Tibial nerve (tissue), 4 donors: Measurements from ENCODE around the gene NUBP2. TPM values are rescaled to one million over a fixed set of nuclear protein-coding genes. Genes with fewer than 3 reads are reported as not detected.

Experiments
- DNase-seq, 2 donors: peaks; one replicate each; pipeline ENCODE4 v3.0.0-alpha.2; 2019; ENCODE audit warnings: low spot score in 2 of 2
- H3K27ac ChIP-seq, 4 donors: fragments of 200-600 bp; sonication (generic) in 3 of 4; one replicate each; pipeline ENCODE4 v1.5.1; 2017 to 2019; ENCODE audit warnings: mild to moderate bottlenecking in 1 of 4
- H3K27me3 ChIP-seq, 2 donors: fragments of 200-600 bp; sonication (generic) in 1 of 2; one replicate each; pipeline versions ENCODE4 v1.5.1 to v1.6.0; 2017 to 2019
- H3K36me3 ChIP-seq, 3 donors: fragments of 200-600 bp; sonication (generic); one replicate each; pipeline ENCODE4 v1.5.1; 2018 to 2019
- H3K4me1 ChIP-seq, 4 donors: fragments of 200-600 bp; sonication (generic) in 3 of 4; one replicate each; pipeline ENCODE4 v1.5.1; 2017 to 2019
- H3K4me3 ChIP-seq, 4 donors: fragments of 200-600 bp; sonication (generic) in 3 of 4; one replicate each; pipeline ENCODE4 v1.5.1; 2017 to 2019; ENCODE audit warnings: mild to moderate bottlenecking in 1 of 4, moderate library complexity in 1 of 4
- H3K9me3 ChIP-seq, 4 donors: fragments of 200-600 bp; sonication (generic) in 3 of 4; one replicate each; pipeline ENCODE4 v1.5.1; 2017 to 2019
- CTCF ChIP-seq, 5 experiments: fragments of 200-600 bp in 3 of 5; fragments of 450-650 bp in 2 of 5; sonication (generic) in 3 of 5; IDR thresholded peaks; one replicate each; pipeline ENCODE4 v1.5.1; 2016 to 2019; ENCODE audit warnings: antibody characterized with exemption in 5 of 5, mild to moderate bottlenecking in 3 of 5, moderate library complexity in 2 of 5
- EP300 ChIP-seq, 2 donors: sonication (generic); formaldehyde crosslinking; IDR thresholded peaks; one replicate each; pipeline ENCODE4 v1.6.1; 2017; ENCODE audit warnings: antibody characterized with exemption in 2 of 2, mild to moderate bottlenecking in 1 of 2
- POLR2A ChIP-seq, 2 donors: fragments of 450-650 bp; IDR thresholded peaks; one replicate each; pipeline ENCODE4 v1.6.1; 2017; ENCODE audit warnings: antibody characterized with exemption in 2 of 2, mild to moderate bottlenecking in 2 of 2, moderate library complexity in 2 of 2
- WGBS, 2 donors: methylation state at CpG; one replicate each; pipeline ENCODE4 v1.1.5; 2018; 5-methylcytosine and 5-hydroxymethylcytosine counted together
- total RNA-seq, 4 donors: library from RNA; depleted of rRNA; stranded (reverse); fragments of >200 nt; gene quantifications; one replicate each; pipeline ENCODE4 v1.1.0, GENCODE V29; 2016

NUBP2 gene
- total RNA-seq, 4 donors from 2014 or later: 73.5 to 93.9 (median 87.4) TPM

DNA sequence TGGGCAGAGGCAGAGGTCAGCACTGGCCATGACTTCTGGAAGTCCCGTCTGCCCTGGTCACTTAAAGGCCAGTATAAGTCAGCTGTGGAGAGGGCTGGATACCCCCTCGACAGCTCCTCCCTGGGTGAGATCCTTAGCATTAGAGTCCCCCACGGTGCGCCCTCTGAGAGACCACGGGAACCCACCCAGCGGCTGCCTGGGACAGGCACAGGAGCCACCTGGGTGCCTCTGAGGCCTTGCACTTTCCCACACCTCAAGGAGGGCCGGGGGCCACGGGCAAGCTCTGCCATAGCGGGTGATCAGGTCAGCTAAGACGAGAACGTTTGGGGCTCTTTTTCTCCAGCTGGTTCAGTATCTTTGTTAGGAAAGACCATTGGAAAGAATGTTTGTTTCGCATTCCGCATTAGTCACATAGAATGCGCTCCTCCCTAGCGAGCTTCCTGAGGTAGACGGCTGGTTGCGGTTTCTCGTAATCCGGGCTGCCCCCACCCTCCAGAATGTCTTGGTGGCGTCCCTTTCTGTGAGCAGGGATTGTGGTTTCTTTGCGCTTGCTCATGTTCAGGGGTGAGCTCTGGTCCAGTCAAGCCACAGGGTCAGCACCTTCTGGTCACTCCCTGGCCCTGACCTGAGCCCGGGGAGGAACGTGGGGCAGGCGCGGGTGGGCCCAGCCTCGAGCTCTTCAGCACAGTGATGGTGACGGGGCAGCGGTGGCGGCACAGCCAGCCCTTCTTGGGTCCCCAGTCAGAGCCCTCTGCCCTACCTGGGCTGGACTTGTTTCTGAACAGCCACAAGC, 36.7 kb upstream of the NUBP2 start:
- no peak for DNase-seq
- Histone ChIP-seq H3K9me3 (no peaks in the 10 kb centered on the region), H3K4me3 (no peak overlapping the region), H3K27ac (no peak overlapping the region), H3K27me3 (no peaks in the 10 kb centered on the region), H3K36me3 (peaks cover 6 to 100% (median 18%) of the 10 kb centered on the region in 3 donors), H3K4me1 (no peaks in the 10 kb centered on the region)
- TF ChIP-seq CTCF (IDR thresholded peaks at IDR 0.05): no peak
- no peak for TF ChIP-seq POLR2A (IDR thresholded peaks at IDR 0.05)
- no peak for TF ChIP-seq EP300 (IDR thresholded peaks at IDR 0.05)
- WGBS, 2 donors: 86 to 89% methylated on average over 21 to 26 of the region's 29 CpGs

GRCh38 chr16:1746693-1747195, 36.0 kb upstream of the NUBP2 start:
- Histone ChIP-seq H3K36me3 (peaks cover 6 to 100% (median 19%) of the 10 kb centered on the region in 3 donors), H3K4me1 (no peaks in the 10 kb centered on the region), H3K4me3 (no peak overlapping the region), H3K27me3 (no peaks in the 10 kb centered on the region), H3K27ac (no peak overlapping the region), H3K9me3 (no peaks in the 10 kb centered on the region)
- TF ChIP-seq POLR2A (IDR thresholded peaks at IDR 0.05) (no peak), EP300 (IDR thresholded peaks at IDR 0.05) (no peak), CTCF (IDR thresholded peaks at IDR 0.05) (no peak)
- WGBS, 2 donors: 87 to 90% methylated on average over 18 to 31 of the region's 31 CpGs
- DNase-seq: no peak

- 83 to 87% methylated on average over 11 of the region's 11 CpGs for WGBS, 2 donors
- no peaks in the 10 kb centered on the region for H3K4me1 ChIP-seq
- no peak overlapping the region for H3K4me3 ChIP-seq
- peaks cover 6 to 100% (median 26%) of the 10 kb centered on the region in 3 donors for H3K36me3 ChIP-seq
- H3K9me3 ChIP-seq: no peaks in the 10 kb centered on the region
- DNase-seq: no peak
- TF ChIP-seq CTCF (IDR thresholded peaks at IDR 0.05) (no peak), EP300 (IDR thresholded peaks at IDR 0.05) (no peak), POLR2A (IDR thresholded peaks at IDR 0.05) (no peak)
- H3K27ac ChIP-seq: no peak overlapping the region
- no peaks in the 10 kb centered on the region for H3K27me3 ChIP-seq
These were observed 34.8 kb upstream of the NUBP2 start for GRCh38 chr16:1747934-1748333.

- no peak overlapping the region for H3K4me3 ChIP-seq
- WGBS, 2 donors: 95 to 97% methylated on average over 26 to 29 of the region's 29 CpGs
- H3K9me3 ChIP-seq: no peaks in the 10 kb centered on the region
- H3K36me3 ChIP-seq: peaks cover 6 to 94% (median 29%) of the 10 kb centered on the region in 3 donors
- H3K27ac ChIP-seq: no peak overlapping the region
- no peak for DNase-seq
- no peaks in the 10 kb centered on the region for H3K27me3 ChIP-seq
- TF ChIP-seq EP300 (IDR thresholded peaks at IDR 0.05) (no peak), POLR2A (IDR thresholded peaks at IDR 0.05) (no peak), CTCF (IDR thresholded peaks at IDR 0.05) (no peak)
- H3K4me1 ChIP-seq: no peaks in the 10 kb centered on the region
These were observed 33.3 kb upstream of the NUBP2 start for GRCh38 chr16:1749152-1750117.
